HCT116 (cell line): ENCODE results near the gene RHOD. TPM values are rescaled to one million over a fixed set of nuclear protein-coding genes. Genes with fewer than 3 reads are reported as not detected.
A peak's percentile ranks its signal among the peaks of the same experiment; 100 is the strongest.

Experiments
- ATAC-seq: fragments of 200-7000 bp; cut with Tn5 transposase; 2 replicates; pipeline ENCODE4 v1.9.1; 2020; ENCODE audit warnings: mild to moderate bottlenecking, moderate library complexity
- BruUV-seq: library from RNA; stranded (reverse); fragments of 400-500 nt; replicated peaks from 2 replicates; lab custom pipeline; 2021; lab: Mats Ljungman, UMichigan
- CTCF ChIA-PET: fragments of 300-600 bp; sonication (Branson Sonifier 250); formaldehyde crosslinking; loops from one replicate; lab custom pipeline; 2021; ENCODE audit warnings: antibody characterized with exemption; lab: Charles Lee
- POLR2A ChIA-PET: fragments of 300-600, 350-600 bp; sonication (Branson Sonifier 250); formaldehyde crosslinking; loops from one replicate; lab custom pipeline; 2021; ENCODE audit warnings: antibody characterized with exemption; lab: Charles Lee
- RAD21 ChIA-PET, 2 experiments: fragments of 300-600 bp; sonication (Branson Sonifier 250); formaldehyde crosslinking; loops; one replicate each; lab custom pipeline; 2023; ENCODE audit warnings: low total read pairs in 2 of 2; ENCODE audit not compliant: uncharacterized antibody in 2 of 2, unreplicated experiment in 2 of 2, low non-redundant PET in 1 of 2; lab: Charles Lee
- DNase-seq: peaks from one replicate; pipeline ENCODE4 v3.0.0-alpha.2; 2010; ENCODE audit warnings: low read depth, low spot score
- H2AFZ ChIP-seq: fragments of 200-600 bp; shearing (Covaris generic), sonication (generic); 2 replicates; pipeline ENCODE4 v1.6.1; 2017; ENCODE audit warnings: low read depth, mixed run types, mixed read lengths, antibody characterized with exemption, low read length; ENCODE audit not compliant: poor library complexity, severe bottlenecking
- H3K27ac ChIP-seq: 2 replicates; pipeline ENCODE4 v1.5.1; 2012; ENCODE audit warnings: low read depth, low read length
- H3K27me3 ChIP-seq: fragments of 200-600 bp; sonication (generic); 2 replicates; pipeline ENCODE4 v1.6.1; 2016; ENCODE audit warnings: mixed run types, low read length, mixed read lengths; ENCODE audit not compliant: insufficient read depth
- H3K36me3 ChIP-seq, 2 experiments: fragments of 200-500 bp in 1 of 2; fragments of 200-600 bp in 1 of 2; sonication (Bioruptor generic) in 1 of 2; sonication (generic) in 1 of 2; 2 replicates each; pipeline versions ENCODE4 v1.5.1 to v1.6.1; 2014 to 2016; ENCODE audit warnings: low read length in 2 of 2, inconsistent platforms in 1 of 2, mixed read lengths in 1 of 2, mixed run types in 1 of 2; ENCODE audit not compliant: insufficient read depth in 2 of 2, control insufficient read depth in 1 of 2
- H3K4me1 ChIP-seq, 2 experiments: fragments of 200-600 bp in 1 of 2; sonication (generic) in 1 of 2; 2 replicates each; pipeline versions ENCODE4 v1.5.1 to v1.6.1; 2012 to 2017; ENCODE audit warnings: low read length in 2 of 2, inconsistent platforms in 1 of 2, mild to moderate bottlenecking in 1 of 2, mixed read lengths in 1 of 2, mixed run types in 1 of 2, moderate library complexity in 1 of 2; ENCODE audit not compliant: insufficient read depth in 2 of 2, control insufficient read depth in 1 of 2
- H3K4me2 ChIP-seq: fragments of 200-600 bp; sonication (generic); 2 replicates; pipeline ENCODE4 v1.6.1; 2017; ENCODE audit warnings: mixed run types, low read length, mixed read lengths
- H3K4me3 ChIP-seq, 2 experiments: fragments of 200-600 bp in 1 of 2; sonication (generic) in 1 of 2; replicated peaks in 1 of 2; 2 replicates each; pipeline ENCODE4 v1.5.1; 2011 to 2016; ENCODE audit warnings: low read length in 2 of 2, control low read depth in 1 of 2, low read depth in 1 of 2, mild to moderate bottlenecking in 1 of 2, mixed read lengths in 1 of 2, mixed run types in 1 of 2
- H3K79me2 ChIP-seq: fragments of 200-600 bp; sonication (generic); 2 replicates; pipeline ENCODE4 v1.6.1; 2017; ENCODE audit warnings: mild to moderate bottlenecking, mixed run types, low read length, moderate library complexity, mixed read lengths; ENCODE audit not compliant: insufficient read depth
- H3K9ac ChIP-seq: fragments of 200-600 bp; sonication (generic); 2 replicates; pipeline ENCODE4 v1.6.1; 2016; ENCODE audit warnings: low read length, mixed read lengths
- H3K9me2 ChIP-seq: fragments of 200-600 bp; sonication (generic), shearing (Covaris generic); 2 replicates; pipeline ENCODE4 v1.6.1; 2017; ENCODE audit warnings: mixed run types, mild to moderate bottlenecking, moderate library complexity; ENCODE audit not compliant: insufficient read depth
- H3K9me3 ChIP-seq, 2 experiments: fragments of 200-500 bp in 1 of 2; fragments of 200-600 bp in 1 of 2; sonication (Bioruptor generic) in 1 of 2; sonication (generic) in 1 of 2; 2 replicates each; pipeline ENCODE4 v1.6.1; 2014 to 2017; ENCODE audit warnings: low read length in 2 of 2, mixed read lengths in 2 of 2, inconsistent platforms in 1 of 2, low read depth in 1 of 2, mild to moderate bottlenecking in 1 of 2, mixed run types in 1 of 2, moderate library complexity in 1 of 2; ENCODE audit not compliant: control insufficient read depth in 1 of 2, insufficient read depth in 1 of 2
- H4K20me1 ChIP-seq: fragments of 200-600 bp; sonication (generic), shearing (Covaris generic); 2 replicates; pipeline ENCODE4 v1.6.1; 2017; ENCODE audit warnings: mixed run types, mild to moderate bottlenecking, moderate library complexity; ENCODE audit not compliant: insufficient read depth
- CTCF ChIP-seq, 3 experiments: fragments of 200-600 bp in 1 of 3; sonication (generic) in 1 of 3; IDR thresholded peaks in 2 of 3; conservative IDR thresholded peaks in 1 of 3; 2 replicates each; pipeline ENCODE4 v1.5.1; 2012 to 2017; ENCODE audit warnings: low read depth in 2 of 3, low read length in 2 of 3, antibody characterized with exemption in 1 of 3, borderline replicate concordance in 1 of 3, control low read depth in 1 of 3, mild to moderate bottlenecking in 1 of 3, mixed read lengths in 1 of 3, mixed run types in 1 of 3, moderate library complexity in 1 of 3; ENCODE audit not compliant: insufficient read depth in 1 of 3
- ELF1 ChIP-seq: IDR thresholded peaks from 2 replicates; pipeline ENCODE4 v1.6.1; 2012; ENCODE audit warnings: low read depth, borderline replicate concordance
- FOSL1 ChIP-seq: IDR thresholded peaks from 2 replicates; pipeline ENCODE4 v1.6.1; 2012; ENCODE audit warnings: low read depth
- POLR2AphosphoS5 ChIP-seq: IDR thresholded peaks from 2 replicates; pipeline ENCODE4 v1.6.1; 2011; ENCODE audit warnings: mild to moderate bottlenecking, low read depth, low read length, moderate library complexity
- intact Hi-C: fragments of 100-400 bp; cut with micrococcal nuclease; formaldehyde crosslinking; loops from 2 replicates; pipeline ENCODE4 v1.10.0; 2022
- total RNA-seq: library from RNA; stranded (reverse); gene quantifications from one replicate; pipeline ENCODE4 v1.2.1, GENCODE V29; 2021; ENCODE audit not compliant: unreplicated experiment

RHOD gene
- total RNA-seq, 1 experiment from 2014 or later: 42.0 TPM

- Histone ChIP-seq H3K9ac (0 out of 2 replicates have a peak overlapping the region, but pooled peaks have one; percentile 89), H3K27me3 (no peaks in the 10 kb centered on the region), H4K20me1 (no peaks in the 10 kb centered on the region), H3K4me3 (no peak overlapping the region), H3K4me2 (peak overlapping the region; percentile 99), H3K27ac (peak overlapping the region; percentile 47), H3K9me3 (no peaks in the 10 kb centered on the region), H3K4me1 (peaks cover 24 to 48% of the 10 kb centered on the region in 2 experiments), H3K79me2 (peaks cover 19% of the 10 kb centered on the region), H3K9me2 (no peaks in the 10 kb centered on the region), H3K36me3 (no peaks in the 10 kb centered on the region), H2AFZ (no peak overlapping the region)
- ChIA-PET RAD21 (interaction anchor here (0.5 to 1.4 kb wide), 3 partner anchors 19 to 271 kb away, joined by 3 to 4 read pairs (median 4); no protein-coding TSS in a partner anchor), CTCF (interaction anchor here (0.6 to 3.5 kb wide), 10 partner anchors 9 to 376 kb away, joined by 3 to 16 read pairs (median 4); no protein-coding TSS in a partner anchor), POLR2A (interaction anchor here (0.9 kb wide), 1 partner anchor 184 kb away, joined by 3 read pairs; no protein-coding TSS in a partner anchor)
- TF ChIP-seq ELF1 (no peak), CTCF (IDR thresholded peaks at IDR 0.05 in 2 of 3, conservative IDR thresholded peaks at IDR 0.05 in 1 of 3; ENCODE audit: borderline replicate concordance in 1 of 3, insufficient read depth in 1 of 3, low read depth in 2 of 3, low read length in 2 of 3) (peak in 2 of 3 experiments; percentile 89; a peak in 4 of 6 replicates), POLR2AphosphoS5 (peak; percentile 10; the same call in 1 of the 2 replicates), FOSL1 (no peak)
- intact Hi-C loops: loop anchor here (2.0 to 10.0 kb wide), 2 partner anchors 191 to 263 kb away; no protein-coding TSS in a partner anchor
- peak; percentile 65 for ATAC-seq
- DNase-seq: no peak
- BruUV-seq: no TSS peak
Observed at GRCh38 chr11:67053896-67054329, 2.7 kb upstream of the RHOD start.
